GM18861 (cell line): ENCODE results near the gene APOA5.
"Not testable (repeated sequence)": the region's sequence is repeated elsewhere in the genome, so short reads cannot be mapped to it uniquely, and the experiment has no call there.

Experiments used
- ATAC-seq: cut with Tn5 transposase; IDR thresholded peaks from one replicate; pipeline ENCODE4 v1.9.1; 2021; ENCODE audit not compliant: unreplicated experiment

APOA5 gene

GRCh38 chr11:116776522-116776984 lies 15.1 kb downstream of the APOA5 start:
- no peak for ATAC-seq

- ATAC-seq: no peak
Observed at GRCh38 chr11:116775975-116776374, 15.7 kb downstream of the APOA5 start.

- ATAC-seq: no peak
Observed at GRCh38 chr11:116774661-116775060, 17.0 kb downstream of the APOA5 start.

GRCh38 chr11:116773203-116774097 lies 18.2 kb downstream of the APOA5 start:
- peak; percentile 33 for ATAC-seq

GRCh38 chr11:116772443-116773202 lies 19.1 kb downstream of the APOA5 start, which contains the start of gene BUD13:
TSS of gene BUD13 (minus strand) at chr11:116772987. CDS start at chr11:116772964, 23 bp downstream.
- peak; percentile 65 for ATAC-seq

GRCh38 chr11:116771935-116772334 lies 19.7 kb downstream of the APOA5 start:
- ATAC-seq: no peak

- no peak for ATAC-seq
Observed at GRCh38 chr11:116762132-116762531, 29.5 kb downstream of the APOA5 start.

- ATAC-seq: not testable (repeated sequence)
Observed at GRCh38 chr11:116756044-116756443, 35.6 kb downstream of the APOA5 start.

GRCh38 chr11:116750070-116750718 lies 41.5 kb downstream of the APOA5 start:
- ATAC-seq: no peak

- ATAC-seq: no peak
Observed at GRCh38 chr11:116742104-116742503, 49.6 kb downstream of the APOA5 start.

GRCh38 chr11:116740741-116741140 lies 50.9 kb downstream of the APOA5 start:
- ATAC-seq: no peak
